Measurements from ENCODE around the gene NACA. TPM values are rescaled to one million over a fixed set of nuclear protein-coding genes. Genes with fewer than 3 reads are reported as not detected.

The NACA gene
- total and polyA plus RNA-seq, 2 of the 13 experiments (the other 11 are each of a cell fraction or from before 2014, with no cell fraction given), result 799 to 1,700 TPM

GRCh38 chr12:56751712-56752598 lies 26.9 kb upstream of the NACA start, which contains the start of gene PRIM1 (continued):
- TF ChIP-seq TOPORS (CRISPR knock-in tag; IDR thresholded peaks at IDR 0.05), result no peak
- no peak for TF ChIP-seq SNRNP70 (IDR thresholded peaks at IDR 0.05; ENCODE audit: low read depth, low read length)
- TF ChIP-seq WIZ (CRISPR knock-in tag; IDR thresholded peaks at IDR 0.05), result no peak
- no peak for TF ChIP-seq PCBP1 (IDR thresholded peaks at IDR 0.05; ENCODE audit: borderline replicate concordance, low read depth, low read length)
- no peak for TF ChIP-seq ARNT2 (CRISPR knock-in tag; IDR thresholded peaks at IDR 0.05; ENCODE audit: low read depth)
- TF ChIP-seq AFF4 (CRISPR knock-in tag; IDR thresholded peaks at IDR 0.05), result no peak
- no peak; the same call in 1 of the 2 replicates for TF ChIP-seq ZFX (CRISPR knock-in tag; IDR thresholded peaks at IDR 0.05; ENCODE audit: low read depth)
- TF ChIP-seq HNF4G (IDR thresholded peaks at IDR 0.05; ENCODE audit: borderline replicate concordance, low read depth, low read length), result no peak
- TF ChIP-seq HNF4G (CRISPR knock-in tag; IDR thresholded peaks at IDR 0.05; ENCODE audit: borderline replicate concordance, low read depth), result no peak
- TF ChIP-seq IKZF5 (CRISPR knock-in tag; IDR thresholded peaks at IDR 0.05), result peak; percentile 65
- peak; percentile 59; the same call in 1 of the 2 replicates for TF ChIP-seq NRL (CRISPR knock-in tag; IDR thresholded peaks at IDR 0.05; ENCODE audit: borderline replicate concordance)
- TF ChIP-seq KLF6 (CRISPR knock-in tag; IDR thresholded peaks at IDR 0.05), result no peak
- TF ChIP-seq RNF219 (CRISPR knock-in tag; IDR thresholded peaks at IDR 0.05), result peak; percentile 92; the same call in 1 of the 2 replicates
- TF ChIP-seq ZNF468 (CRISPR knock-in tag; IDR thresholded peaks at IDR 0.05), result no peak
- TF ChIP-seq ZNF777 (CRISPR knock-in tag; IDR thresholded peaks at IDR 0.05), result no peak
- no peak for TF ChIP-seq ATAD3A (CRISPR knock-in tag; IDR thresholded peaks at IDR 0.05)
- no peak for TF ChIP-seq ESRRA (CRISPR knock-in tag; IDR thresholded peaks at IDR 0.05; ENCODE audit: low read depth)
- TF ChIP-seq ZNF367 (CRISPR knock-in tag; IDR thresholded peaks at IDR 0.05; ENCODE audit: borderline replicate concordance), result no peak
- no peak for TF ChIP-seq NR1H2 (CRISPR knock-in tag; IDR thresholded peaks at IDR 0.05; ENCODE audit: borderline replicate concordance, low read depth)
- TF ChIP-seq SOX13 (IDR thresholded peaks at IDR 0.05), result no peak
- no peak for TF ChIP-seq SOX13 (CRISPR knock-in tag; conservative IDR thresholded peaks at IDR 0.05 in 1 of 2, IDR thresholded peaks at IDR 0.05 in 1 of 2)
